ENCODE measurements around the gene GBP6.
"Not testable (repeated sequence)": the region's sequence is repeated elsewhere in the genome, so short reads cannot be mapped to it uniquely, and the experiment has no call there.

The GBP6 gene, protein sequence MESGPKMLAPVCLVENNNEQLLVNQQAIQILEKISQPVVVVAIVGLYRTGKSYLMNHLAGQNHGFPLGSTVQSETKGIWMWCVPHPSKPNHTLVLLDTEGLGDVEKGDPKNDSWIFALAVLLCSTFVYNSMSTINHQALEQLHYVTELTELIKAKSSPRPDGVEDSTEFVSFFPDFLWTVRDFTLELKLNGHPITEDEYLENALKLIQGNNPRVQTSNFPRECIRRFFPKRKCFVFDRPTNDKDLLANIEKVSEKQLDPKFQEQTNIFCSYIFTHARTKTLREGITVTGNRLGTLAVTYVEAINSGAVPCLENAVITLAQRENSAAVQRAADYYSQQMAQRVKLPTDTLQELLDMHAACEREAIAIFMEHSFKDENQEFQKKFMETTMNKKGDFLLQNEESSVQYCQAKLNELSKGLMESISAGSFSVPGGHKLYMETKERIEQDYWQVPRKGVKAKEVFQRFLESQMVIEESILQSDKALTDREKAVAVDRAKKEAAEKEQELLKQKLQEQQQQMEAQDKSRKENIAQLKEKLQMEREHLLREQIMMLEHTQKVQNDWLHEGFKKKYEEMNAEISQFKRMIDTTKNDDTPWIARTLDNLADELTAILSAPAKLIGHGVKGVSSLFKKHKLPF

GRCh38 chr1:89363638-89364536, at the start of gene GBP6:
Gene GBP6 (plus strand): TSS chr1:89364059. CDS start chr1:89368552, 4,493 bp downstream.
- no peaks in the 10 kb centered on the region for H3K27me3 ChIP-seq (ENCODE audit: control insufficient read depth, insufficient read depth, low read length)
- H3K9me3 ChIP-seq (ENCODE audit: control insufficient read depth, low read depth, low read length): no peaks in the 10 kb centered on the region
- H3K27ac ChIP-seq (ENCODE audit: low read length): no peak within 1 kb of the TSS
- no peak within 1 kb of the TSS for H3K4me3 ChIP-seq (ENCODE audit: low read length)
- no peak within 1 kb of the TSS for H3K9ac ChIP-seq (ENCODE audit: low read length)
- H3K36me3 ChIP-seq (ENCODE audit: control insufficient read depth, low read depth, low read length): no peaks in the 10 kb centered on the region
- peaks cover 12% of the 10 kb centered on the region for H3K4me1 ChIP-seq (ENCODE audit: control insufficient read depth, low read depth, low read length)

DNA sequence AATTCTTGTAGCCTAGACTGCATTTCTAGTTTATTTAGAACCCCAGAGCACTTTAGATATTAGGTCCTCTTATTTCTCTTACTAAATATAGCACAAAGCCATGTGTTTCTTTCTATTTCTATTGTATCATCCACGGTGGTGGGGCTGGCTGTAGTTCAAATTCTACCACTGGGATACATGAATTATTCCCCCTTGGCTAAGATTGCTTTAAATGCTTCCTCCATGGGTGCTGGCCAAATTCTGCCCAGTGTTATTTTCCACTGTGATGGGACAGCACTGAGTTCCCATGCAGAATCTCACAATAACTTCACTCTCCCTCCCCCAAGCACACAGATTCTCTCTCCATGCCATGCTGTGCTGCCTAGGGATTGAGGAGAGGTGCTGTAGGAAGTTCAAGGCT, 41.5 kb upstream of the GBP6 start:
- Histone ChIP-seq H3K9me3 (ENCODE audit: control insufficient read depth, low read depth, low read length) (peaks cover 9% of the 10 kb centered on the region), H3K9ac (ENCODE audit: low read length) (no peak overlapping the region), H3K4me3 (ENCODE audit: low read length) (no peak overlapping the region), H3K4me1 (ENCODE audit: control insufficient read depth, low read depth, low read length) (peaks cover 8% of the 10 kb centered on the region), H3K36me3 (ENCODE audit: control insufficient read depth, low read depth, low read length) (no peaks in the 10 kb centered on the region), H3K27ac (ENCODE audit: low read length) (no peak overlapping the region), H3K27me3 (ENCODE audit: control insufficient read depth, insufficient read depth, low read length) (no peaks in the 10 kb centered on the region)

GRCh38 chr1:89331890-89332289, 32.0 kb upstream of the GBP6 start:
- no peak overlapping the region for H3K27ac ChIP-seq (ENCODE audit: low read length)
- H3K4me1 ChIP-seq (ENCODE audit: control insufficient read depth, low read depth, low read length): no peaks in the 10 kb centered on the region
- H3K9me3 ChIP-seq (ENCODE audit: control insufficient read depth, low read depth, low read length): no peaks in the 10 kb centered on the region
- H3K36me3 ChIP-seq (ENCODE audit: control insufficient read depth, low read depth, low read length): no peaks in the 10 kb centered on the region
- no peak overlapping the region for H3K9ac ChIP-seq (ENCODE audit: low read length)
- no peaks in the 10 kb centered on the region for H3K27me3 ChIP-seq (ENCODE audit: control insufficient read depth, insufficient read depth, low read length)
- no peak overlapping the region for H3K4me3 ChIP-seq (ENCODE audit: low read length)

- no peaks in the 10 kb centered on the region for H3K9me3 ChIP-seq (ENCODE audit: control insufficient read depth, low read depth, low read length)
- no peaks in the 10 kb centered on the region for H3K36me3 ChIP-seq (ENCODE audit: control insufficient read depth, low read depth, low read length)
- no peaks in the 10 kb centered on the region for H3K4me1 ChIP-seq (ENCODE audit: control insufficient read depth, low read depth, low read length)
- H3K4me3 ChIP-seq (ENCODE audit: low read length): no peak overlapping the region
- no peaks in the 10 kb centered on the region for H3K27me3 ChIP-seq (ENCODE audit: control insufficient read depth, insufficient read depth, low read length)
- H3K9ac ChIP-seq (ENCODE audit: low read length): no peak overlapping the region
- no peak overlapping the region for H3K27ac ChIP-seq (ENCODE audit: low read length)
Observed at GRCh38 chr1:89332461-89332860, 31.4 kb upstream of the GBP6 start.

DNA sequence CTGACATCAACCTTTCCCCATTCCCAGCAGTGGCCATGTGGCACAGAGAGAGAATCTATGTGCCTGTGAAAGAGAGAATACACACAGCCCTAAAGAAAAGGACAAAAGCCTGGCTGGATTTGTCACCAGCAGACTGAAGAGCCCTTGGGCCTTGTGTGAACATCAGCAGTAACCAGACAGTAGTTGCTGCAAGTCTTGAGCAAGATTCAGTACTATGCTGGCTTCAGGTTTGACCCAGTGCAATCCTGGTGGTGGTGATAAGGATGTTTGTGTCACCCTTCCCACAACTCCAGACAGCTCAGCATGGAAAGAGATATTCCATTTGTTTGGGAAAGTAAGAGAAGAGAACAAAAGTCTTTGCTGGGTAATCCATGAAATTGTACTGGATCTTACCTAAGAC, 28.4 kb upstream of the GBP6 start:
- Histone ChIP-seq H3K9me3 (ENCODE audit: control insufficient read depth, low read depth, low read length) (no peaks in the 10 kb centered on the region), H3K27me3 (ENCODE audit: control insufficient read depth, insufficient read depth, low read length) (no peaks in the 10 kb centered on the region), H3K4me3 (ENCODE audit: low read length) (no peak overlapping the region), H3K36me3 (ENCODE audit: control insufficient read depth, low read depth, low read length) (no peaks in the 10 kb centered on the region), H3K9ac (ENCODE audit: low read length) (no peak overlapping the region), H3K27ac (ENCODE audit: low read length) (no peak overlapping the region), H3K4me1 (ENCODE audit: control insufficient read depth, low read depth, low read length) (no peaks in the 10 kb centered on the region)

DNA sequence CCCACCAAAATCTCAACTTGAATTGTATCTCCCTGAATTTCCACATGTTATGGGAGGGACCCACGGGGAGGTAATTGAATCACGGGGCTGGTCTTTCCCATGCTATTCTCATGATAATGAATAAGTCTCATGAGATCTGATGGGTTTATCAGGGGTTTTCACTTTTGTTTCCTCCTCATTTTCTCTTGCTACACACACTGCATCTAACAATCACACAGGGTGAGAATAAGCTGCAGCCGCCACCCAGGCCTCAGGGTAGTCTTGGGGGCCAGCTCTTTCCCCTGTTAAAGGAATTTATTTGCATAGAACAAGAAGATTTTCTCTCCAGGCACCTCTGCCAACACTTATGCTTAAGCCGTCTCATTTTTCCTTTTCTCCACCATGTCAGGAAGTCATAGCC, 26.0 kb upstream of the GBP6 start:
- no peak overlapping the region for H3K27ac ChIP-seq (ENCODE audit: low read length)
- H3K4me1 ChIP-seq (ENCODE audit: control insufficient read depth, low read depth, low read length): no peaks in the 10 kb centered on the region

GRCh38 chr1:89339039-89339438, 24.8 kb upstream of the GBP6 start:
- H3K4me3 ChIP-seq (ENCODE audit: low read length): no peak overlapping the region
- no peak overlapping the region for H3K27ac ChIP-seq (ENCODE audit: low read length)
- no peak overlapping the region for H3K9ac ChIP-seq (ENCODE audit: low read length)
- H3K9me3 ChIP-seq (ENCODE audit: control insufficient read depth, low read depth, low read length): no peaks in the 10 kb centered on the region
- no peaks in the 10 kb centered on the region for H3K27me3 ChIP-seq (ENCODE audit: control insufficient read depth, insufficient read depth, low read length)
- H3K4me1 ChIP-seq (ENCODE audit: control insufficient read depth, low read depth, low read length): no peaks in the 10 kb centered on the region
- H3K36me3 ChIP-seq (ENCODE audit: control insufficient read depth, low read depth, low read length): no peaks in the 10 kb centered on the region

More for the DNA sequence above, 26.0 kb upstream of the GBP6 start:
- H3K4me3 ChIP-seq (ENCODE audit: low read length): no peak overlapping the region
- H3K27me3 ChIP-seq (ENCODE audit: control insufficient read depth, insufficient read depth, low read length): no peaks in the 10 kb centered on the region
- H3K9me3 ChIP-seq (ENCODE audit: control insufficient read depth, low read depth, low read length): no peaks in the 10 kb centered on the region
- H3K9ac ChIP-seq (ENCODE audit: low read length): no peak overlapping the region
- H3K36me3 ChIP-seq (ENCODE audit: control insufficient read depth, low read depth, low read length): no peaks in the 10 kb centered on the region

- H3K27me3 ChIP-seq (ENCODE audit: control insufficient read depth, insufficient read depth, low read length); H3K9me3 ChIP-seq (ENCODE audit: control insufficient read depth, low read depth, low read length); H3K4me3 ChIP-seq (ENCODE audit: low read length); H3K4me1 ChIP-seq (ENCODE audit: control insufficient read depth, low read depth, low read length); H3K9ac ChIP-seq (ENCODE audit: low read length); H3K36me3 ChIP-seq (ENCODE audit: control insufficient read depth, low read depth, low read length); H3K27ac ChIP-seq (ENCODE audit: low read length): not testable (repeated sequence)
Observed at GRCh38 chr1:89345479-89345878, 18.4 kb upstream of the GBP6 start.

DNA sequence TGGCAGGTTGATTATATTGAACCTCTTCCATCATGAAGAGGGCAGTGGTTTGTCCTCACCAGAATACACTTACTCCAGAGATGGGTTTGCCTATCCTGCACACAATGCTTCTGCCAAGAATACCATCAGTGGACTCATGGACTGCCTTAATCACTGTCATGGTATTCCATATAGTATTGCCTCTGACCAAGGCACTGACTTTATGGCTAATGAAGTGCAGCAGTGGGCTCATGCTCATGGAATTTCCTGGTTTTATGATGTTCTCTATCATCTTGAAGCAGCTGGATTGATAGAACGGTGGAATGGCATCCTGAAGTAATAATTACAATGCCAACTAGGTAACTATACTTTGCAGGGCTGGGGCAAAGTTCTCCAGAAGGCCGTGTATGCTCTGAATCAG, 16.6 kb upstream of the GBP6 start:
- Histone ChIP-seq H3K36me3 (ENCODE audit: control insufficient read depth, low read depth, low read length) (no peaks in the 10 kb centered on the region), H3K4me1 (ENCODE audit: control insufficient read depth, low read depth, low read length) (peaks cover 6% of the 10 kb centered on the region), H3K27ac (ENCODE audit: low read length) (no peak overlapping the region), H3K27me3 (ENCODE audit: control insufficient read depth, insufficient read depth, low read length) (no peaks in the 10 kb centered on the region), H3K9ac (ENCODE audit: low read length) (no peak overlapping the region), H3K9me3 (ENCODE audit: control insufficient read depth, low read depth, low read length) (no peaks in the 10 kb centered on the region), H3K4me3 (ENCODE audit: low read length) (no peak overlapping the region)

DNA sequence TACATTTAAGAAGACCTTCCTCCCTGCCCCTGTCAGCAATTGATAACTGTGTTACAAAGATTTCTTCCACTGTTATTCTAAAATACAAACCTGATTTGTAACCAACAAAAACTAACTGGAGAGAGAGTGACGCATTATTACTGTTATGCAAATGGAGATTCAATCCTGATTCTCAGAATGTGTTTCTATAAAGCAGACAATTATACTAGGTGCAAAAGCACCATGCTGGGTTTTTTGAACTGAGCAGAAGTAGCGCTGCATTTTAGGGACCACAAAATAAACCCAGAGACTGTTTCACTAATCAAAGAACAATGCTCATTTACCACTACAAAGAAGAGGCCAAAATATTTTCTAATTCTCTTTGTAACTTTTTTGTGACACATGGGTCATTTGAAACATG, 13.6 kb upstream of the GBP6 start:
- no peaks in the 10 kb centered on the region for H3K36me3 ChIP-seq (ENCODE audit: control insufficient read depth, low read depth, low read length)
- H3K4me3 ChIP-seq (ENCODE audit: low read length): no peak overlapping the region
- no peaks in the 10 kb centered on the region for H3K9me3 ChIP-seq (ENCODE audit: control insufficient read depth, low read depth, low read length)
- no peaks in the 10 kb centered on the region for H3K27me3 ChIP-seq (ENCODE audit: control insufficient read depth, insufficient read depth, low read length)
- no peak overlapping the region for H3K27ac ChIP-seq (ENCODE audit: low read length)
- no peak overlapping the region for H3K9ac ChIP-seq (ENCODE audit: low read length)
- peaks cover 6% of the 10 kb centered on the region for H3K4me1 ChIP-seq (ENCODE audit: control insufficient read depth, low read depth, low read length)

- Histone ChIP-seq H3K9ac (ENCODE audit: low read length) (no peak overlapping the region), H3K27ac (ENCODE audit: low read length) (no peak overlapping the region), H3K36me3 (ENCODE audit: control insufficient read depth, low read depth, low read length) (no peaks in the 10 kb centered on the region), H3K9me3 (ENCODE audit: control insufficient read depth, low read depth, low read length) (no peaks in the 10 kb centered on the region), H3K4me3 (ENCODE audit: low read length) (no peak overlapping the region), H3K27me3 (ENCODE audit: control insufficient read depth, insufficient read depth, low read length) (no peaks in the 10 kb centered on the region), H3K4me1 (ENCODE audit: control insufficient read depth, low read depth, low read length) (peaks cover 6% of the 10 kb centered on the region)
Observed at GRCh38 chr1:89351597-89352311, 12.1 kb upstream of the GBP6 start.

All from iPS-18a (cell line).